CD1c-positive myeloid dendritic cell (primary cell): Measurements from ENCODE around the gene DYNLL2.
"Not testable (repeated sequence)": the region's sequence is repeated elsewhere in the genome, so short reads cannot be mapped to it uniquely, and the experiment has no call there.

Experiments used
- DNase-seq: peaks from one replicate; pipeline ENCODE4 v3.0.0-alpha.2; 2016; ENCODE audit errors: extremely low spot score

DYNLL2 gene

GRCh38 chr17:58072862-58073261, 10.4 kb upstream of the DYNLL2 start:
- DNase-seq = no peak

GRCh38 chr17:58073266-58073665, 10.0 kb upstream of the DYNLL2 start:
- not testable (repeated sequence) for DNase-seq

GRCh38 chr17:58074406-58074805, 8.8 kb upstream of the DYNLL2 start:
- DNase-seq = not testable (repeated sequence)

- no peak for DNase-seq
Observed at GRCh38 chr17:58079300-58080033, 3.8 kb upstream of the DYNLL2 start.

GRCh38 chr17:58081646-58082340, 1.4 kb upstream of the DYNLL2 start:
- no peak for DNase-seq

- no peak for DNase-seq
Observed at GRCh38 chr17:58082341-58082869, 814 bp upstream of the DYNLL2 start.

- peak; percentile 72 for DNase-seq
Observed at GRCh38 chr17:58083491-58084316, 485 bp downstream of the DYNLL2 start.

- peak; percentile 39 for DNase-seq
Observed at GRCh38 chr17:58084317-58084981, 1.2 kb downstream of the DYNLL2 start.

- DNase-seq = peak; percentile 5
Observed at GRCh38 chr17:58085039-58085715, 2.0 kb downstream of the DYNLL2 start.

- no peak for DNase-seq
Observed at GRCh38 chr17:58086953-58087352, 3.7 kb downstream of the DYNLL2 start.

- DNase-seq = no peak
Observed at GRCh38 chr17:58088624-58089023, 5.4 kb downstream of the DYNLL2 start.

- DNase-seq = no peak
Observed at GRCh38 chr17:58089111-58089510, 5.9 kb downstream of the DYNLL2 start.

GRCh38 chr17:58091024-58091567, 7.9 kb downstream of the DYNLL2 start:
- DNase-seq = no peak

- no peak for DNase-seq
Observed at GRCh38 chr17:58092101-58092796, 9.0 kb downstream of the DYNLL2 start.

- DNase-seq = no peak
Observed at GRCh38 chr17:58092797-58093385, 9.7 kb downstream of the DYNLL2 start.

GRCh38 chr17:58094118-58094517, 10.9 kb downstream of the DYNLL2 start:
- DNase-seq = no peak

GRCh38 chr17:58096892-58097291, 13.7 kb downstream of the DYNLL2 start:
- DNase-seq = no peak

- no peak for DNase-seq
Observed at GRCh38 chr17:58097384-58098088, 14.3 kb downstream of the DYNLL2 start.

GRCh38 chr17:58100506-58100905, 17.3 kb downstream of the DYNLL2 start:
- DNase-seq = no peak
